ENCODE results near the gene OLFM4. TPM values are rescaled to one million over a fixed set of nuclear protein-coding genes. Genes with fewer than 3 reads are reported as not detected.

OLFM4 gene
- total and polyA plus RNA-seq, 10 of the 15 experiments (the other 5 are each of a cell fraction or from before 2014, with no cell fraction given), result 0.03 to 0.27 (median 0.11) TPM; not detected in 6

- no peak for TF ChIP-seq ZNF592 (IDR thresholded peaks at IDR 0.05)
- no peak for TF ChIP-seq FOXM1 (IDR thresholded peaks at IDR 0.05; ENCODE audit: low read depth, low read length)
- TF ChIP-seq BRCA1 (IDR thresholded peaks at IDR 0.05; ENCODE audit: low read depth, low read length), result no peak
- TF ChIP-seq IRF5 (IDR thresholded peaks at IDR 0.05; ENCODE audit: borderline replicate concordance), result no peak
- TF ChIP-seq GATAD2B (conservative IDR thresholded peaks at IDR 0.05; ENCODE audit: low read depth), result no peak
These were observed 27.0 kb upstream of the OLFM4 start (continued) for GRCh38 chr13:53001444-53002225.

GRCh38 chr13:53004573-53004972, 24.0 kb upstream of the OLFM4 start:
- Histone ChIP-seq H3K27me3 (replicated peaks in 1 of 2; ENCODE audit: control insufficient read depth in 2 of 2, insufficient read depth in 2 of 2, low read length in 1 of 2) (peaks cover 0 to 2% of the 10 kb centered on the region in 2 experiments; a peak in 1 of 4 replicates), H3K79me2 (ENCODE audit: control insufficient read depth, insufficient read depth, low read length) (no peaks in the 10 kb centered on the region), H3K27ac (ENCODE audit: control insufficient read depth, insufficient read depth) (no peak overlapping the region), H3K36me3 (ENCODE audit: control insufficient read depth in 2 of 2, insufficient read depth in 2 of 2, low read length in 1 of 2) (no peaks in the 10 kb centered on the region), H2AFZ (ENCODE audit: control insufficient read depth, low read depth, low read length) (no peak overlapping the region), H3K4me3 (no peak overlapping the region), H3K9me3 (replicated peaks; ENCODE audit: control insufficient read depth, insufficient read depth, low read length) (no peaks in the 10 kb centered on the region), H3K4me2 (ENCODE audit: control insufficient read depth, insufficient read depth) (no peak overlapping the region), H3K4me1 (ENCODE audit: control insufficient read depth, insufficient read depth, low read length) (no peaks in the 10 kb centered on the region), H4K20me1 (ENCODE audit: control insufficient read depth, insufficient read depth) (no peaks in the 10 kb centered on the region), H3K9ac (ENCODE audit: control insufficient read depth, insufficient read depth, low read length) (no peak overlapping the region)
- intact Hi-C loops (cut with micrococcal nuclease; ENCODE audit: unreplicated experiment), result no loop called here
- DNase-seq (ENCODE audit: low read depth, low spot score) (no peak), FAIRE-seq (no peak), ATAC-seq (no peak)
- ChIA-PET SMC1A (ENCODE audit: uncharacterized antibody, unreplicated experiment) (no interaction called here), POLR2A (no interaction called here), RAD21 (ENCODE audit: unreplicated experiment) (no interaction called here), CTCF (no interaction called here)
- 24% methylated on average over 2 of the region's 2 CpGs for WGBS (ENCODE audit: insufficient coverage, insufficient replicate concordance, low lambda C conversion rate, missing lambda C conversion rate)
- in situ Hi-C loops (cut with MboI), result no loop called here
- BruUV-seq (replicated peaks), result no TSS peak
- no peak for TF ChIP-seq ZBED1 (IDR thresholded peaks at IDR 0.05; ENCODE audit: borderline replicate concordance)
- no peak for TF ChIP-seq ZBTB11 (CRISPR knock-in tag; IDR thresholded peaks at IDR 0.05)
- TF ChIP-seq BHLHE40 (IDR thresholded peaks at IDR 0.05; ENCODE audit: borderline replicate concordance in 1 of 2, low read depth in 2 of 2, low read length in 1 of 2), result no peak
- TF ChIP-seq MEF2B (IDR thresholded peaks at IDR 0.05; ENCODE audit: partially characterized antibody, poor library complexity, severe bottlenecking), result no peak
- TF ChIP-seq RAD21 (IDR thresholded peaks at IDR 0.05; ENCODE audit: insufficient read depth, low read depth, low read length), result no peak
- TF ChIP-seq PBX3 (IDR thresholded peaks at IDR 0.05; ENCODE audit: insufficient replicate concordance, low read depth, low read length), result no peak

All from GM12878 (cell line).